Measurements from ENCODE around the gene CHL1. TPM values are rescaled to one million over a fixed set of nuclear protein-coding genes. Genes with fewer than 3 reads are reported as not detected.

The CHL1 gene
- total RNA-seq, 1 donor from 2014 or later, result 0.49 TPM

- H3K9ac ChIP-seq, result no peak overlapping the region
Measured at GRCh38 chr3:200758-201325, 4.3 kb downstream of the CHL1 start.

GRCh38 chr3:204102-204501 lies 7.5 kb downstream of the CHL1 start:
- Histone ChIP-seq H2AFZ (replicated peaks) (no peak overlapping the region), H3K4me2 (no peak overlapping the region), H3K9me3 (ENCODE audit: low read depth) (no peaks in the 10 kb centered on the region), H3K36me3 (no peaks in the 10 kb centered on the region), H3K79me2 (ENCODE audit: low read depth) (no peaks in the 10 kb centered on the region), H3K9ac (no peak overlapping the region), H4K20me1 (ENCODE audit: low read depth) (no peaks in the 10 kb centered on the region), H3K27me3 (peaks cover 54% of the 10 kb centered on the region), H3K27ac (no peak overlapping the region), H3K4me1 (no peaks in the 10 kb centered on the region), H3F3A (ENCODE audit: low read depth) (no peaks in the 10 kb centered on the region), H3K4me3 (no peak overlapping the region)
- H3K36me3 Mint-ChIP-seq, result no peaks in the 10 kb centered on the region
- no peak for DNase-seq (ENCODE audit: low spot score)
- no peak overlapping the region for H3K4me3 Mint-ChIP-seq
- no peaks in the 10 kb centered on the region for H3K9me3 Mint-ChIP-seq
- H3K27ac Mint-ChIP-seq, result no peak overlapping the region
- peaks cover 10% of the 10 kb centered on the region for H3K4me1 Mint-ChIP-seq
- no peak for TF ChIP-seq EZH2 (IDR thresholded peaks at IDR 0.05)
- TF ChIP-seq EZH2phosphoT487 (IDR thresholded peaks at IDR 0.05), result no peak
- no peak for TF ChIP-seq CTCF (IDR thresholded peaks at IDR 0.05)
- H3K27me3 Mint-ChIP-seq (ENCODE audit: insufficient read depth, low read depth), result no peaks in the 10 kb centered on the region

More at GRCh38 chr3:200758-201325, 4.3 kb downstream of the CHL1 start:
- no peaks in the 10 kb centered on the region for H4K20me1 ChIP-seq (ENCODE audit: low read depth)
- H3K27ac ChIP-seq, result no peak overlapping the region
- Mint-ChIP-seq H3K36me3 (no peaks in the 10 kb centered on the region), H3K27ac (no peak overlapping the region), H3K4me3 (no peak overlapping the region), H3K27me3 (ENCODE audit: insufficient read depth, low read depth) (peaks cover 5% of the 10 kb centered on the region), H3K4me1 (peaks cover 10% of the 10 kb centered on the region), H3K9me3 (no peaks in the 10 kb centered on the region)
- no peak overlapping the region for H2AFZ ChIP-seq (replicated peaks)
- peaks cover 5% of the 10 kb centered on the region for H3F3A ChIP-seq (ENCODE audit: low read depth)
- H3K4me3 ChIP-seq, result no peak overlapping the region
- H3K36me3 ChIP-seq, result no peaks in the 10 kb centered on the region
- peaks cover 87% of the 10 kb centered on the region for H3K27me3 ChIP-seq
- H3K4me1 ChIP-seq, result peaks cover 13% of the 10 kb centered on the region
- no peak overlapping the region for H3K4me2 ChIP-seq
- TF ChIP-seq CTCF (IDR thresholded peaks at IDR 0.05), result no peak
- no peak for TF ChIP-seq EZH2phosphoT487 (IDR thresholded peaks at IDR 0.05)
- TF ChIP-seq EZH2 (IDR thresholded peaks at IDR 0.05), result no peak
- no peaks in the 10 kb centered on the region for H3K9me3 ChIP-seq (ENCODE audit: low read depth)
- no peaks in the 10 kb centered on the region for H3K79me2 ChIP-seq (ENCODE audit: low read depth)
- DNase-seq (ENCODE audit: low spot score), result no peak

GRCh38 chr3:207973-208372 lies 11.4 kb downstream of the CHL1 start:
- no peak overlapping the region for H3K4me3 ChIP-seq
- no peak overlapping the region for H3K4me2 ChIP-seq
- no peak overlapping the region for H3K27ac Mint-ChIP-seq
- H3K27me3 Mint-ChIP-seq (ENCODE audit: insufficient read depth, low read depth), result no peaks in the 10 kb centered on the region
- no peaks in the 10 kb centered on the region for H3K9me3 Mint-ChIP-seq
- no peak overlapping the region for H3K9ac ChIP-seq
- H2AFZ ChIP-seq (replicated peaks), result no peak overlapping the region
- no peaks in the 10 kb centered on the region for H3K9me3 ChIP-seq (ENCODE audit: low read depth)
- H3K4me1 Mint-ChIP-seq, result peaks cover 13% of the 10 kb centered on the region
- H3K4me1 ChIP-seq, result no peaks in the 10 kb centered on the region
- no peak overlapping the region for H3K27ac ChIP-seq
- no peak overlapping the region for H3K4me3 Mint-ChIP-seq
- no peak for DNase-seq (ENCODE audit: low spot score)
- H3K36me3 ChIP-seq, result no peaks in the 10 kb centered on the region
- H3K27me3 ChIP-seq, result peaks cover 19% of the 10 kb centered on the region
- no peaks in the 10 kb centered on the region for H4K20me1 ChIP-seq (ENCODE audit: low read depth)
- no peak for TF ChIP-seq EZH2phosphoT487 (IDR thresholded peaks at IDR 0.05)
- TF ChIP-seq EZH2 (IDR thresholded peaks at IDR 0.05), result no peak
- TF ChIP-seq CTCF (IDR thresholded peaks at IDR 0.05), result peak; percentile 32
- H3K36me3 Mint-ChIP-seq, result no peaks in the 10 kb centered on the region
- H3F3A ChIP-seq (ENCODE audit: low read depth), result no peaks in the 10 kb centered on the region
- H3K79me2 ChIP-seq (ENCODE audit: low read depth), result no peaks in the 10 kb centered on the region
